GM10847 (cell line): ENCODE measurements around the gene PIGX.

Experiments
- POLR2A ChIP-seq: IDR thresholded peaks from 2 replicates; pipeline ENCODE4 v1.6.1; 2011; ENCODE audit not compliant: insufficient read length; ENCODE audit errors: extremely low read depth

PIGX gene

GRCh38 chr3:196737655-196738054 is 25.5 kb downstream of the PIGX start:
- TF ChIP-seq POLR2A: no peak

- no peak for TF ChIP-seq POLR2A
Measured at GRCh38 chr3:196739671-196740480, 27.7 kb downstream of the PIGX start, which contains the start of gene PAK2. Gene PAK2 (plus strand): TSS chr3:196739857. CDS start chr3:196782647, 42,790 bp downstream.

- no peak for TF ChIP-seq POLR2A
Measured at GRCh38 chr3:196740481-196741248, 28.5 kb downstream of the PIGX start.

GRCh38 chr3:196741249-196741889 is 29.2 kb downstream of the PIGX start:
- no peak for TF ChIP-seq POLR2A

- TF ChIP-seq POLR2A: no peak
Measured at GRCh38 chr3:196749125-196749524, 36.9 kb downstream of the PIGX start.

GRCh38 chr3:196753201-196753600 is 41.0 kb downstream of the PIGX start:
- no peak for TF ChIP-seq POLR2A

- TF ChIP-seq POLR2A: no peak
Measured at GRCh38 chr3:196754091-196754981, 42.2 kb downstream of the PIGX start.

GRCh38 chr3:196756732-196757131 is 44.6 kb downstream of the PIGX start:
- no peak for TF ChIP-seq POLR2A

GRCh38 chr3:196757876-196758739 is 45.9 kb downstream of the PIGX start:
- no peak for TF ChIP-seq POLR2A

- no peak for TF ChIP-seq POLR2A
Measured at GRCh38 chr3:196763179-196763578, 51.0 kb downstream of the PIGX start.

GRCh38 chr3:196765454-196765853 is 53.3 kb downstream of the PIGX start:
- TF ChIP-seq POLR2A: no peak

- no peak for TF ChIP-seq POLR2A
Measured at GRCh38 chr3:196771067-196771466, 58.9 kb downstream of the PIGX start.

- no peak for TF ChIP-seq POLR2A
Measured at GRCh38 chr3:196772102-196772501, 59.9 kb downstream of the PIGX start.

GRCh38 chr3:196772897-196773296 is 60.7 kb downstream of the PIGX start:
- TF ChIP-seq POLR2A: no peak
